Stimulated activated naive CD4-positive, alpha-beta T cell treated with Interleukin-2 at 50 U/mL for 16 hours (primary cell): ENCODE results near the gene MMP28.

ENCODE experiments used
- DNase-seq: peaks from one replicate; lab custom pipeline; 2025; lab: John Stamatoyannopoulos, UW

MMP28 gene, protein sequence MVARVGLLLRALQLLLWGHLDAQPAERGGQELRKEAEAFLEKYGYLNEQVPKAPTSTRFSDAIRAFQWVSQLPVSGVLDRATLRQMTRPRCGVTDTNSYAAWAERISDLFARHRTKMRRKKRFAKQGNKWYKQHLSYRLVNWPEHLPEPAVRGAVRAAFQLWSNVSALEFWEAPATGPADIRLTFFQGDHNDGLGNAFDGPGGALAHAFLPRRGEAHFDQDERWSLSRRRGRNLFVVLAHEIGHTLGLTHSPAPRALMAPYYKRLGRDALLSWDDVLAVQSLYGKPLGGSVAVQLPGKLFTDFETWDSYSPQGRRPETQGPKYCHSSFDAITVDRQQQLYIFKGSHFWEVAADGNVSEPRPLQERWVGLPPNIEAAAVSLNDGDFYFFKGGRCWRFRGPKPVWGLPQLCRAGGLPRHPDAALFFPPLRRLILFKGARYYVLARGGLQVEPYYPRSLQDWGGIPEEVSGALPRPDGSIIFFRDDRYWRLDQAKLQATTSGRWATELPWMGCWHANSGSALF

DNA sequence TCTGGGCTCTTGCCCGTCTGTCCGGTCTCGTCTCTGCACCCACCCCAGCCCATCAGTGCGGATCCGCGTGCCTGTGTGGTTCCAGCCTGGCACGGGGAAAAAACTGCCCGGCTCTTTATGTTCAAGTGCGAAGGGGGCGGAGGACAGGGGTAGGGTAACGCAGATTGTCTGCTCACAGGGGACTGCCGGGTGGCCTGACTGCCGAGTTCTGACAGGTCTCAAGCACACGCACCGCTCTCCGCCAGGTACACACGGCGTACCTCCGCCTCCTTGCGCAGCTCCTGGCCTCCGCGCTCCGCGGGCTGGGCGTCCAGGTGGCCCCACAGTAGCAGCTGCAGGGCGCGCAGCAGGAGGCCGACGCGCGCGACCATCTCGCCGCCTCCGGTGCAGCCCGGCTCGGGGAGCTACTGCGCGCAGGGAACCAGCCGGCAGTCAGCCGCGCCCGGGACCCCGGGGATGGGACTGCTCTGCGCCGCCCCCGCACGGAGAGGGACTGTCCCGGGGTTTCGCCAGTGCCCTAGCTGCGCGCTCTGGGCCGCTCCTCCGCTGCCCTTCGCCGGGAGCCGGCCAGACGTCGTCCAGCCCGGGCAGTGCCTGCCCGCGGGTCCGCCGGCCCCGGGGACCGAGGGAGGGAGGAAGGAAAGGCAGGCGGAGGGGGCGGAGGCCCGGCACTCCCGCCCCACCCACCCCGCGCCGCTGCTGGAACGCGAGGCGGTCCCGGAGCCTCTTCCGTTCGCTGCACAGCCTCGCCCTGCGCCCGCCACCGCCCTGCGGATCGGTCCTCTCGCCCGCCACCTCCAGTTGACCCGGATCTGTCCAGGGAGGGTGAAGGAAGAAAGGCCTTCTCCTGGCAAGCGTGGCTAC lies at the start of gene MMP28:
Gene MMP28 (minus strand): TSS at position 635 of the 864 bp plus-strand sequence. CDS start 264 bp downstream, at position 371.
- peak; percentile 31 for DNase-seq

DNA sequence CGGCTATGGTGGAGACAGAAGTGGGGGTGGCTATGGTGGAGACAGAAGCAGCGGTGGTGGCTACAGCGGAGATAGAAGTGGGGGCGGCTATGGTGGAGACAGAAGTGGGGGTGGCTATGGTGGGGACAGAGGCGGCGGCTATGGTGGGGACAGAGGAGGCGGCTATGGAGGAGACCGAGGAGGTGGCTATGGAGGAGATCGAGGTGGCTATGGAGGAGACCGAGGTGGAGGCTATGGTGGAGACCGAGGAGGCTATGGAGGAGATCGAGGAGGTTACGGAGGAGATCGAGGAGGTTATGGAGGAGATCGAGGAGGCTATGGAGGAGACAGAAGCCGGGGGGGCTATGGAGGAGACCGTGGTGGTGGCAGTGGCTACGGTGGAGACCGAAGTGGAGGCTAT lies 49.1 kb upstream of the MMP28 start:
- no peak for DNase-seq

DNA sequence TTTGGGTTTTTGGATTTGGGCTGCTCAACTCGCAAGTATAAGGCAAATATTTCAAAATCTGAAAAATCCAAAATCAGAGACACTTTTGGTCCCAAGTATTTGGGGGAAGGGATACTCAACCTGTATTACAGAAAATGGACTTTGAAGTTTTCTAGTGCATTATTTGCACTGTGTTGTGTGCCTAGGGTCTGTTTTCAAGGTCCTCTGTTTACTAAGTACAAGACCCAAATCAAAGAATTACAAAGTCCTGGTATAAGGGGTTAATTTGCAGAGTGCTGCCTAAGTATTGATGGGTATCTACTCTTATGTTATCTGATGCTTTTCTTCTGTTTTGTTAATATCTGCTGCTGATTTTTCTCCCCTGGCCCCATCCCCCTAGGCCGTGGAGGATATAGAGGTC lies 48.3 kb upstream of the MMP28 start:
- DNase-seq = no peak

DNA sequence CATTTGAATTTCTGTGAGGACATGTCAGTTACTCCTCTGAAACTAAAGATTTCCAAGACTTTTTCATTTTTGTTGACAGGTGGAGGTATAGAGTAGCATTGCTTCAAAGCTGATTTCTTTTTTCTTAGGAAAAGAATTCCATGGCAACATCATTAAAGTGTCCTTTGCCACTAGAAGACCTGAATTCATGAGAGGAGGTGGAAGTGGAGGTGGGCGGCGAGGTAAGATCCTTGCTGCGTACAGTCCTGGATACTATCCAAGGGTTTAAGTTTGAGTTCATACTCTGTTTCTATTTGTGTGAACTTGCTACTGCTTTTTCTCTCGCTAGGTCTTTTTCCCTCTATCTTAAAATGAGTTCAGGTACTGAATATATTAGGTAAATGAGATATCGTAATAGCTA lies 46.8 kb upstream of the MMP28 start:
- no peak for DNase-seq

DNA sequence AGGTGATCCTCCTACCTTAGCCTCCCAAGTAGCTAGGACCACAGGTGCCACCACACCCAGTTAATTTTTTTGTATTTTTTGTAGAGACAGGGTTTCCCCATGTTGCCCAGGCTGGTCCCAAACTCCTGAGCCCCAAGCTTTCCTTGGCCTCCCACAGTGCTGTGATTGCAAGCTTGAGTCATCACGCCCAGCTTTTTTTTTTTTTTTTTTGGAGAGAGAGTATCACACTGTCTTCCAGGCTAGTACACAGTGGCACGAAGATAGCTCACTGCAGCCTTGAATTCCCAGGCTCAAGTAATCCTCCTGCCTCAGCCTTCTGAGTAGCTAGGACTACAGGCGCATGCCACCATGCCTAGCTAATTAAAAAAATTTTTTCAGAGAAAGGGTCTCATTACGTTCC lies 46.1 kb upstream of the MMP28 start:
- DNase-seq = no peak

DNA sequence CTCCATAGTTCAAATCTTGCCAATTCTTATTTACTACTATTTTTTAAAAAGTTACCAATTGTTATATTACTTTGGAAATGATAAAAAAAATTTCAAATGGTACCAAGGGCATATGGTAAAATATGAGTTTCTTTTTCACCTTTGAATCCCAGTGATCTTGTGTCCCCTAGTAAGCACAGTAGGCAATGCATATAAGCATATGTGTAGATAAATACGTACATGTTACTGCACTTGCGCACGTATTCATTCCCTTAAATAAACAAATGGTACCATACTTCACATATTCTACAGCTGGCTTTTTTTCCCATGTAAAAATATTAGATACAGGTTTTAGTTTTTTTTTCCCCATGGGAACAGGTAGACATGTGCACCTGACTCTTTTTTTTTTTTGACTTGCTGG lies 45.7 kb upstream of the MMP28 start:
- DNase-seq = no peak

DNA sequence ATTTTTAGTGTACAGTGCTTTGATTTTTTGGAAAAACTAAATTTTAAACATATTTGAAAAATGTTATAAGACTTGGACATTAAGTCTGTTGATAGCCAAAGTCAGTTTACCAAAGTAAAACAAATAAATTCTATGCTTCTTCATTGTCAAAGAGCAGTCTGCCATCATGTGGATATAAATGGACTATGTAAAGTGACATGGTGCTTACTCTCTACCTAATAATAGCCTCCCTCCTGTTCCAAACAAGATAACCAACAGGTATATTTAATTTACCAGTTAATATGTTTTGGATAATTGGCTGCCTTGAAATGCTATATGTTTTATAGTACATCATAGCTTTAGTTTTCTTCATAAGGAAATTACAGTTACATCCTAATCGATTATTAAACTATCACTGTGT lies 29.8 kb upstream of the MMP28 start:
- DNase-seq = no peak

DNA sequence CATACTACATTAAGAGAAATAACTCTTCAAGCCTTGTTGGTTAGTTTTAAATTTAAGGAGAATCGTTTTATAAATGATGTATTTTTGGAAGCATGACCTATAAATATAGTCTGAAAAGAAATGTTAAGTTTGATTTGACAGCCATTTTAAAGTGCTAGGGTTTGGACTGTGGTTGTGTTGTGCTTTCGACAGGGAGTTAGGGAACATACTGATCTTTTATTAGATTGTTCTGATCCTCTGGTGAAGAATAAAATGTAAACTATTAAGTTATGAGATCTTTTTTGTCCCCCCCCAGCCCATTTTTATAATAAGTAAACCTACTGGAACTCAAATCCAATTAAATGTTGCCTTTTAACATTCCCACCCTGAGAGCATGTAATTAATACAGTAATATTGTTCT lies 25.9 kb upstream of the MMP28 start:
- no peak for DNase-seq

DNA sequence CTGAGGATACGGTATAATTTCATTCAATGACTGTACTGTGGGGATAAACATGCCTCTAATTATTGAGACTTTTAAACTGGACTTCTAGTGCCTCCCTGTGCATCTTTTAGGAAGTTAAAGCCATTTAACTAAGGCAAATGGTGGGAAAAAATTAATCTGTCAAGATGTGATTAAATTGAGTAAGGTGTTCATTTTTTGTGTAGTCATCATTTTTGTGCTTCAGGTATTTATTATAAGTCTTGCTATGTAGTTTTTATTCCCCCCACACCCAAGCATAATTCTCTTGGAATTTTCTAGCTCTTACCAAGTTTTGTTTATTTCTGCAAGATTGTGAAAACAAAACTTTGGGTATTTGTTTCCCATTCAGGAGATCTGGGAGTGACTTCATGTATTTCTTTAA lies 24.0 kb upstream of the MMP28 start:
- no peak for DNase-seq

DNA sequence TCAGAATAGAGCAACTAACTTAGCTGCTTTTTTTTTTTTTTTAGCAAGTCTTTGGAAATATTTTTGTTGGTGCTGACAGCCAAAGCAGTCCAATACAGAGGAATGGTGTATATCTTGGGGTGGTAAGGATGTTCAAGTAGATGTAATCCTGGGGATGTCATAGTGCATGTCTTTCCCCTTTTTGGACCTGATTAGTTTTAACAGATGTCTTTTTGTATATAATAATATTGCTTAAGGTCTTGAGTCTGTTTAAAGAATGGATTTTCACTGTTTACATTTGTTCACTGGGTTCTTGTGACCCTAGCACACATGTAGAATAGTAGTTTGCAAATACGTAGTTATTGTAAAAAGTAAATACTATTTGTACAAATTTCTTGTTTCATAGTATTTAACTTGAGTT lies 21.8 kb upstream of the MMP28 start:
- no peak for DNase-seq

DNA sequence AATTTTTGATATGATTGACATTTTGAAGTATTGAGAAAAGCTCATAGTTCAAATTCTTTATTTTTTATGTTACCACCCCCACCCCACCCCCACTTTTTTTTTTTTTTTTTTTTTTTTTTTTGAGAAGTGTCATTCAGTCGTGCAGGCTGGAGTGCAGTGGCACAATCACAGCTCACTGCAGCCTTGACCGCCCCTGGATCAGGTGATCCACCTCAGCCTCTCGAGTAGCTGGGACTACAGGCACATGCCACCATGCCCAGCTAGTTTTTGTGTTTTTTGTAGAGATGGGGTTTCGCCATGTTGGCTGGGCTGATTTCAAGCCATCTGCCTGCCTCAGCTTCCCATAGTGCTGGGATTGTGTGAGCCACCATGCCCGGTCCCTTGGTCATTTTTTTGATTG lies 21.3 kb upstream of the MMP28 start:
- no peak for DNase-seq

DNA sequence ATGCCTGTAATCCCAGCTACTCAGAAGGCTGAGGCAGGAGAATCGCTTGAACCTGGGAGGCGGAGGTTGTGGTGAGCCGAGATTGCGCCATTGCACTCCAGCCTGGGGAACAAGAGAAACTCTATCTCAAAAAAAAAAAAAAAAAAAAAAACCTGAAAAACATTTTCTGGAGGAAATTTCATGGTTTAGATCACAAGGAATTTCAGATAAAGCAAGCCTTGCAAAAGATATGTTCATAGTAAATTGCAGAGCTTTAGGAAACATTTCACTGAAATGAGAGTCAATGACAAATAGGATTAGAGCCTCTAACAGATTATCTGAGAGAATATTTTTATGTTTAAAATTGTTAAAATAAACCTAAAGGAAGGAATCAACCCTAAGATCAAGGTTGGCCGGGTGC lies 17.0 kb upstream of the MMP28 start:
- DNase-seq = no peak

DNA sequence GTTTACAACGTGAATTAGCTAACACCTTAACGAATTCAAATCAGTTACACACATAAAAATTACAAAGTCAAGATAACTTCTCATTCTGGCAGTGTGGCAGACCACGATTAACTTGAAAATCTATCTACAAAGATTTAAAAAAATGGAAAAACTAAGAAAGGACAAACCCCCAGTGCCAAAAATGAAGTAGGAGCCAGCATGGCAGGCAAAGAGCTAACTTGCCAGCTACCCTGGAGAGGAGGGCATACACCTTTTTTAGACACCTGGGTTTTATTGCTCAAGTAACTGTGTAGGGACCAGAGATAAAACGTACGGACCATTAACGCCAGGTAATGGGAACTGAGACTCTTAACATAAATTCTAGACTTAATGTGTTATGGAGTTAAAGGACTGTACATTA lies 16.3 kb upstream of the MMP28 start:
- DNase-seq = no peak

DNA sequence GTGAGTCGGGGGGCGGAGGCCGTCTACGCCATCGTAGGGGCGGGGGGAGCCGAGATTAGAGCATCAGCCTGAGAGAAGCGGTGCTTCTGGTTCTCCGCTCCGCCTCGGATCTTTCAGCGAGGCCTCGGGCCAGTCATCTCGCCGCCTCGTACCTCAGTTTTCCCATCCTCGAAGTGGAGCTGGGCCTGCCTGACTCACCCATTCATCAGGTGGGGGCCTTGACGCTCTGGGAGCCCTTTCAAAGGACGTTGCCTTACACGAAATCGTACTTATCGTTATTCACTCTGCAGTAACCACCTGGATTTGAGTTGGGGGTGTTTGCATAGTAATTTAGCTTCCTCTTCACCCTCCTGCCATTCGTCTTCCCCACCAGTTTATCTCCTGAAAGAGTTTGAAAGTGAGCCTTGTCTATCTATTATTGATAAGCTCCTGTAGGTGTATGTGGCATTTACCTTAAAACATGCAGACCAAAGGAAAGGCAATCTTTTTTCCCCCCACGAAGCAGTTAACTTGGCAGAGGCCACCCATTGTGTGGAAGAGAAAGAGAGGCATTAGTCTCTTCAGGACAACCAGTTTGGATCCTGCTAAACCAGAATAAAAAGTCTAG lies 14.5 kb upstream of the MMP28 start:
- DNase-seq = no peak

DNA sequence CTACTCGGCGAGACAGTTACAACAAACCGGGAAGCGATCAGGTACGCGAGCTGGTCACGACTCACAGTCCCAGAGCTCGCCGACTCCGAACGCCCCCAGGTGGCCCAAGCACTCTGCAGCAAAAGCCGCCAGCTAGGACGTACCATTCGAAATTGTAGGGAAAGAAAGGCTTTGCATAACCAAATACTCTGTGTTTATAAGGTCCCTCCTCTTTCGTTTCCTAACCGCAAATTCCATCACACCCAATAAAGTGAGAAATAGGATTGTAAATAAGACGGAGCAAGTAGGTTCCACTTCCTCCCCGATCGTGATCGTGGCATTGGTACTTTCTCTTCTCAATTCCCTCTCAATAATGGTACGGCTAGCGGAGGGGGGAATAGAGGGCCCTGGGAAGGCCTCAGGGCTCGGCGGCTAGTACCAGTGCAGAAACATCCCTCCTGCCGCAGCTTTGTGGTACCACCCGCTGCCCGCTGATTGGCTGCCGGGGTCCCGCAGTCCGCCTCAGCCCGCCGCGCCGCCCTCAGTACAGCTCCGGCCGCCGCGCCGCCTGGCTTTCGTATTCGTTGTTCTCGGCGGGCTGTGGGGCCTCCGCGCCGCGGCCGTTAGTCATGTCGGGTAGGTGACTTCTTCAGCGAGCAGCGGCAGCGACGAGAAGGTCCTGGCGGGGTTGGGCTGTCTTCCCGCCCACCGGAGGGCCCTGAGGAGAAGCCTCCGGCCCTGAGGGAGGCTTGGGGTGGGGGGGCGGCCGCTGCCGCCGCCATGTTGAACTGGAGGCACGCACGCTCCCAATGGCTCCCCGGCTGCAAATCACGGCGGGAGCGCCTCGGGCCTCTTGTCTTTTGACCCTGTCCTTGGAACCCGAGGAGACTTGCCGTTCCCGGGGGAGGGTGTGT lies 13.8 kb upstream of the MMP28 start, which contains the start of gene TAF15:
Gene TAF15 (plus strand): TSS at position 523 of the 893 bp plus-strand sequence. CDS start 86 bp downstream, at position 609.
- peak; percentile 96 for DNase-seq

DNA sequence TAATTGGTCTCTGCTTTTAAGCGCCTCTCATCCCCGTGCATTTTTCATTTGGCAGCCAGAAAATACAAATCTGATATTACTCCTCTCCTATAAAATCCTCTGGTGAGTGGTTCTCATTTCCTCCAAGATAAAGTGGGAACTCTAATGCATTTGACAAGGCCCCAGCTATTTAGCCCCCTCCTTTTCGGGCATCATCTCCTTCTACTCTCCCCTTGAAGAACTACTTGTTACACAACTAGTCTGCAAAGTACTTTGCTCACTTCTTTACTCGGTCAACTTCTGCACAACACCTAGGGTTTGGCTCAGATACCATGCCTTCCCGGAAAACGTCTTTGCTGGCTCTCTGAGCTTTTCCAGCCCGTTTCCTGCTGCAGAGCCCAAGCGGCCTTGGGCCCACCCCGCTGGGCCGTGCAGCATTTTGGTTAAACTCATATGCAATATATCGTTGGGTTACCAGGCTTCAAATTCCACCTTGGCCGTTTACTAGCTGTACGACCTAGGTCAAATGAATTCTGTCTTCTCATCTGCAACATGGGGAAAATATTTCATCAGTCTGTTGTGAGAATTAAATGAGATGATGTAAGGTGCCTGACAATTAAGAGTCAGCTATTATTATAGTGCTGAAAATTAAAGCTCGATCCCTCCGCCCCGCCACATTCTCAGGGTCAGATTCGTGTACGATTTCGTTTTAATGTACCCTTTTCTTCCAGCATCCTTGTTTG lies 13.0 kb upstream of the MMP28 start:
- DNase-seq = no peak

DNA sequence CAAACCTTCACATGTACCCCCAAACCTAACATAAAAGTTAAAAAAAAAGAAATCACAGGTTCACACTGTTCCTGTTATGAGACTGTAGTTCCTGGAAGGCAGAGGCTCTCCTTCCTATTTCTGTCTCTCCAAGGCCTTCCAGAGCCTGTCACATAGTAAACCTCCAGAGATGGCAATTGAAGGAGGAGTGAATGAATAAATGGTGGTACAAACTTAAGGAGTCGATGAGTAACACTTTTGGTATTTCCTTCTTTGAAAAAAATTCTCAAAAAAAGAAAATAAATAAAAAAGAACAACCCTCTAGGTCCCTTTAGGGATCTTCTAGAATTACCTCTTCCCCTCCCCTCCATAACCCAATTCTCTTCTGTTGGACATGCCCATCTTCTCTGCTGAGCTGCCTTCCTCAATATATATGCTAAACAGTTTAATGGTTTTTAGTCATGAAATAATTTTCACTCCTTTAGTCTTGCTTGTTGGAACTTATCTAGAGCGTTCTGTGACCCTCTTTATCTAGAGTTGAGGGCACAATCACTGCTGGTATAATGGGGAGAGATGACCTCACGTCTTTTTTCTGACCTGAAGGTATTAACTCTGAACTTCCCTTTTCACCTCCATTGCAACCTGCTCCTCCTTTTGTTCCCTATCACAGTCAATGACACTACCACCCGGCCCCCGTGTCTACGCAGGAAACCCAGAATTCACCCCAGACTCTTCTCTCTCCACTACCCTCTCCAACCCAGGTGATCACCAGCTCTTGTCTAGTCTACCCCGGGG lies 12.1 kb upstream of the MMP28 start:
- DNase-seq = no peak

DNA sequence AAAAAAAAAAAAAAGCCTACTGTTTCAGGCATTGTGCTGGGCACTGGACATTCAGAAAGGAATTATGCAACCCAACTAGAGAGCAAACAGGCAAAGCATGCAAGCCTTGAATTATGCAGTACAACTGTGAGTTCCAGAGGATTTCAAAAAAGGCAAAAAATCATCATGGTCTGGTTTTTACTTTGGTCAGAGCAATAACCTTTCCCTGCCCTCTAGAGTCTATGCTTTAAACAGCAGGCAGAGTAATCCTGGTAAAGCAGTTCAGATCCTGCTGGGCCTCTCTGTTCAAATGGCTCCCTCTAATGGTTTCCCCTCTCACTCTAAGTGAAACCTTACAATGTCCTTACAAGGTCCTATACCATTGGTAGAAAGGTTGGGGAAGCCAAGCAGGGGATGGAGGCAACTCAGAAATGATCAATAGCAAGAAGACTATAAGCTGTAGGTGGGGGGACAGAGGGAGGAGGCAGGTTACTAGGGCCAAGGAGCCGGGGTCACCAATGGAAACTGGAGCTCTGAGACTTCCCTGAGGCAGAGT lies 9.3 kb upstream of the MMP28 start:
- DNase-seq = peak; percentile 21

DNA sequence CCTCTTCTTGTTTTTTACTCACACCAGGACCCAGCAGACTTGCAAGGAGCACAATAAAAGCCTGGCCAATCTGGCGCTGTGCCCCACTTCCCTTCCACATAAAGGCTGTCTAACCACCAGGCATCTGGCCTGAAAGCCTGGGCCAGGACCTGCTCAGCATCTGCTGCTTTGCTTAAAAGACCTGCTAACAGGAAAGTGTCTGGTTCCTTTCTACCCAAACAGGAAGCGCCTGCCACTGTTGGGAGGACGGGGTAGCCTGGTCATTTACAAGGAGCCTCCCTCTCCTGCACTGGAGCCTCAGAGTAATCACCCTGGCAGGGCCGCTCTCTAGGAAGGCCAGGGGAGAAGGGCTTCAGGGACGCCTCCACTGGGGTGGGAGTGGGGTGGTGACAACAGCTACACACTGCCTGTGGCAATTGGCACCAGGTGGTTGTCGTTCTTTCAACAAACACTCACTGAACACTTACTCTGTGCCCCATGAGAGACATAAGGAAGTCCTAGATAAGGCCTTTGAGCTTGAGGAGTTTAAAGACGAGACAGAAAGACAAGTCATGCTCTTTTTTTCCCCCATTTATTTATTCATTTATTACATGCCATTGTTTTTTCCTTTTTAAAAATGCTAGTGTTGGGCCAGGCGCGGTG lies 6.3 kb upstream of the MMP28 start:
- DNase-seq = no peak
